ENCODE data around the gene ARHGEF18. TPM values are rescaled to one million over a fixed set of nuclear protein-coding genes. Genes with fewer than 3 reads are reported as not detected.

The ARHGEF18 gene
- total and polyA plus RNA-seq, 2 donors (not counting 3 experiments of a cell fraction or from before 2014, with no cell fraction given) = 12.1 to 30.7 TPM

DNA sequence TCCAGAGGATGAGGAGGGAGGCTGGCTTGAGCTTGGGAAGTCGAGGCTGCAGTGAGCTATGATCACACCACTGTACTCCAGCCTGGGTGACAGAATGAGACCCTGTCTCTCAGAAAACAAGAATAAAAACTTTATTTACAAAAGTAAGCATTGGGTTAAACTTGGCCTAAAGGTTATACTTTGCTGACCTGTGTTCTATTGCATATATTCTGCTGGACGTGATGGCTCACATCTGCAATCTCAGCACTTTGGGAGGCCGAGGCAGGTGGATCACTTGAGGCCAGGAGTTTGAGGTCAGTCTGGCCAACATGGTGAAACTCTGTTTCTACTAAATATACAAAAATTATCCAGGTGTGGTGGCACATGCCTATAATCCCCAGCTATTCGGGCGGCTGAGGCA, 6.6 kb upstream of the ARHGEF18 start:
- intact Hi-C loops (cut with micrococcal nuclease) = no loop called here
- Histone ChIP-seq H3K9ac (replicated peaks; ENCODE audit: extremely low read depth, insufficient read depth, low read length) (no peak overlapping the region), H2AFZ (ENCODE audit: low read depth, low read length) (no peak overlapping the region), H3K9me3 (replicated peaks; ENCODE audit: control insufficient read depth, insufficient read depth, low read length) (no peaks in the 10 kb centered on the region), H3K36me3 (ENCODE audit: control insufficient read depth in 2 of 2, extremely low read depth in 1 of 2, insufficient read depth in 2 of 2, low read length in 2 of 2) (no peaks in the 10 kb centered on the region), H3K4me3 (replicated peaks in 1 of 3; ENCODE audit: insufficient read depth in 1 of 3, low read depth in 1 of 3, low read length in 3 of 3) (no peak overlapping the region), H3K4me1 (ENCODE audit: control insufficient read depth, extremely low read depth, insufficient read depth, low read length) (no peaks in the 10 kb centered on the region), H4K20me1 (replicated peaks; ENCODE audit: control insufficient read depth, extremely low read depth, insufficient read depth, low read length) (no peaks in the 10 kb centered on the region), H3K4me2 (ENCODE audit: insufficient read depth, low read length) (no peak overlapping the region), H3K27ac (ENCODE audit: insufficient read depth, low read depth, low read length) (no peak overlapping the region), H3K27me3 (ENCODE audit: control insufficient read depth in 2 of 2, insufficient read depth in 2 of 2, low read length in 2 of 2) (no peaks in the 10 kb centered on the region), H3K9me1 (replicated peaks; ENCODE audit: control insufficient read depth, extremely low read depth, insufficient read depth, low read length) (no peaks in the 10 kb centered on the region), H3K79me2 (ENCODE audit: control insufficient read depth, insufficient read depth, low read length) (no peaks in the 10 kb centered on the region)
- no TSS peak for BruUV-seq (replicated peaks)
- no peak for FAIRE-seq
- dilution Hi-C loops (cut with MboI; ENCODE audit: extremely low pct_ligation_motif_present, low sequenced_read_pairs) = no loop called here
- POLR2A ChIA-PET = no interaction called here
- no peak for DNase-seq (ENCODE audit: low read depth, low spot score)
- CTCF ChIA-PET = interaction anchor here (1.2 to 4.9 kb wide), 3 partner anchors 178 to 240 kb away, joined by 3 to 81 read pairs (median 42); no protein-coding TSS in a partner anchor
- TF ChIP-seq FOS (IDR thresholded peaks at IDR 0.05; ENCODE audit: borderline replicate concordance, insufficient read depth, low read length) (no peak), JUN (IDR thresholded peaks at IDR 0.05; ENCODE audit: borderline replicate concordance, insufficient read depth, insufficient read length, low read depth) (no peak), GATA2 (IDR thresholded peaks at IDR 0.05; ENCODE audit: insufficient read depth, insufficient read length, low read depth, low read length) (no peak), MYC (IDR thresholded peaks at IDR 0.05; ENCODE audit: low read depth, low read length) (no peak), POLR2AphosphoS5 (IDR thresholded peaks at IDR 0.05; ENCODE audit: insufficient read depth, low read depth, low read length) (no peak)
- TF ChIP-seq, protein P1, sequence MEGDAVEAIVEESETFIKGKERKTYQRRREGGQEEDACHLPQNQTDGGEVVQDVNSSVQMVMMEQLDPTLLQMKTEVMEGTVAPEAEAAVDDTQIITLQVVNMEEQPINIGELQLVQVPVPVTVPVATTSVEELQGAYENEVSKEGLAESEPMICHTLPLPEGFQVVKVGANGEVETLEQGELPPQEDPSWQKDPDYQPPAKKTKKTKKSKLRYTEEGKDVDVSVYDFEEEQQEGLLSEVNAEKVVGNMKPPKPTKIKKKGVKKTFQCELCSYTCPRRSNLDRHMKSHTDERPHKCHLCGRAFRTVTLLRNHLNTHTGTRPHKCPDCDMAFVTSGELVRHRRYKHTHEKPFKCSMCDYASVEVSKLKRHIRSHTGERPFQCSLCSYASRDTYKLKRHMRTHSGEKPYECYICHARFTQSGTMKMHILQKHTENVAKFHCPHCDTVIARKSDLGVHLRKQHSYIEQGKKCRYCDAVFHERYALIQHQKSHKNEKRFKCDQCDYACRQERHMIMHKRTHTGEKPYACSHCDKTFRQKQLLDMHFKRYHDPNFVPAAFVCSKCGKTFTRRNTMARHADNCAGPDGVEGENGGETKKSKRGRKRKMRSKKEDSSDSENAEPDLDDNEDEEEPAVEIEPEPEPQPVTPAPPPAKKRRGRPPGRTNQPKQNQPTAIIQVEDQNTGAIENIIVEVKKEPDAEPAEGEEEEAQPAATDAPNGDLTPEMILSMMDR (IDR thresholded peaks at IDR 0.05; ENCODE audit: extremely low read depth in 1 of 2, insufficient read depth in 1 of 2, low read depth in 1 of 2, low read length in 2 of 2) = no peak
- TF ChIP-seq, protein P2, sequence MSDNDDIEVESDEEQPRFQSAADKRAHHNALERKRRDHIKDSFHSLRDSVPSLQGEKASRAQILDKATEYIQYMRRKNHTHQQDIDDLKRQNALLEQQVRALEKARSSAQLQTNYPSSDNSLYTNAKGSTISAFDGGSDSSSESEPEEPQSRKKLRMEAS (IDR thresholded peaks at IDR 0.05; ENCODE audit: insufficient read depth, insufficient read length) = no peak
